Omental fat pad (tissue), 4 donors: ENCODE measurements around the gene TOP3A. TPM values are rescaled to one million over a fixed set of nuclear protein-coding genes. Genes with fewer than 3 reads are reported as not detected.

ENCODE experiments used
- ATAC-seq: fragments of 150-250 bp; one replicate; pipeline ENCODE4 v1.9.1; 2016; ENCODE audit warnings: mild to moderate bottlenecking, moderate library complexity; ENCODE audit not compliant: low FRiP score
- DNase-seq: peaks from one replicate; pipeline ENCODE4 v3.0.0-alpha.2; 2019; ENCODE audit warnings: low spot score
- CTCF ChIP-seq, 3 donors: fragments of 450-650 bp; IDR thresholded peaks; one replicate each; pipeline ENCODE4 v1.5.1; 2016 to 2017; ENCODE audit warnings: antibody characterized with exemption in 3 of 3, mild to moderate bottlenecking in 3 of 3, moderate library complexity in 2 of 3
- total RNA-seq, 4 donors: library from RNA; depleted of rRNA; stranded (reverse); fragments of >200 nt; gene quantifications; one replicate each; pipeline ENCODE4 v1.1.0, GENCODE V29; 2016

Gene TOP3A
- total RNA-seq, 4 donors from 2014 or later: 23.6 to 80.5 (median 47.5) TPM

DNA sequence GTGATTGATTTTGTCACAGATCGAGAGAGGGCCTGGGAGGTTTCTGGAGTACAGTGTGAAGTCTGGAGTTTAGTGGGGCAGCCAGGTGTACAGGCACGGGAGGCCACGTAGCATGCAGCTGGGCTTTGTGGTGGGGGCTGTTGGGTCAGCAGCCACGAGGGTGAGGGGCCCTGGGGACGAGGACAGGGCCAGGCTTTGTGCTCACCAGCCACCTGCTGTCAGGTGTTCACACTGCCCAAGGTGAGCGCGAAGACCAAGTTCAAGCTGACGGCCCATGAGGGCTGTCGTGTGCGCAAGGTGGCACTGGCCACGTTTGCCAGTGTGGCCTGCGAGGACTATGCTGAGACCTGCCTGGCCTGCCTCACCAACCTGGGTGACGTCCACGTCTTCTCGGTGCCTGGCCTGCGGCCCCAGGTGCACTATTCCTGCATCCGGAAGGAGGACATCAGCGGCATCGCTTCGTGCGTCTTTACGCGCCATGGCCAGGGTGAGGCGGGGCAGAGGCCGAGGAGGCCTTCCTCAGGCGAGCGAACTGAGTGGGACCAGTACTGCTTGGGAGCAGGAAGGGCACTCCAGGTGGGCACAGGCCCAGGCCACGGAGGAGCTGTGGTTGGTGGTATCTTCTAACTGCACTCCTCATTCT is 73.4 kb downstream of the TOP3A start:
- DNase-seq (no peak), ATAC-seq (no peak)
- TF ChIP-seq CTCF (IDR thresholded peaks at IDR 0.05): no peak

GRCh38 chr17:18240449-18240848 is 74.3 kb downstream of the TOP3A start:
- DNase-seq (no peak), ATAC-seq (no peak)
- no peak for TF ChIP-seq CTCF (IDR thresholded peaks at IDR 0.05)

DNA sequence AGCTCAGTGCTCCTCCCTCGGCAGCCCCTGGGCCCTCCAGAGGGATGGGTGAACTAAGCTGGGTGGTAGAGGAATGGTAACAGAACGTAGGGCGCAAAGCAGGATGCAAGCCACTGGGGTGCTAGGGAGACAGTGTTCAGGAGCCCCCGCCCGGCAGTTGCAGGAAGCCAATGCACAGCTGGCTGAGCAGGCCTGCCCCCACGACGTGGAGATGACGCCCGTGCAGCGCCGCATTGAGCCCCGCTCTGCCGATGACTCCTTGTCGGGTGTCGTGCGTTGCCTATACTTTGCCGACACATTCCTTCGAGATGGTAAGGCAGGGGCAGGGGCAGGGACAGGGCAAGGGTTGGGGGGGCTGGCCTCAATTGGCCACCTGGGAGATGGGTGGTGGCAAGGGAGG is 76.5 kb downstream of the TOP3A start:
- no peak for DNase-seq
- no peak for ATAC-seq
- no peak for TF ChIP-seq CTCF (IDR thresholded peaks at IDR 0.05)

- DNase-seq (no peak), ATAC-seq (no peak)
- no peak for TF ChIP-seq CTCF (IDR thresholded peaks at IDR 0.05)
Observed at GRCh38 chr17:18237461-18237860, 77.3 kb downstream of the TOP3A start.

GRCh38 chr17:18236494-18236893 is 78.3 kb downstream of the TOP3A start:
- ATAC-seq: no peak
- TF ChIP-seq CTCF (IDR thresholded peaks at IDR 0.05): no peak
- no peak for DNase-seq

DNA sequence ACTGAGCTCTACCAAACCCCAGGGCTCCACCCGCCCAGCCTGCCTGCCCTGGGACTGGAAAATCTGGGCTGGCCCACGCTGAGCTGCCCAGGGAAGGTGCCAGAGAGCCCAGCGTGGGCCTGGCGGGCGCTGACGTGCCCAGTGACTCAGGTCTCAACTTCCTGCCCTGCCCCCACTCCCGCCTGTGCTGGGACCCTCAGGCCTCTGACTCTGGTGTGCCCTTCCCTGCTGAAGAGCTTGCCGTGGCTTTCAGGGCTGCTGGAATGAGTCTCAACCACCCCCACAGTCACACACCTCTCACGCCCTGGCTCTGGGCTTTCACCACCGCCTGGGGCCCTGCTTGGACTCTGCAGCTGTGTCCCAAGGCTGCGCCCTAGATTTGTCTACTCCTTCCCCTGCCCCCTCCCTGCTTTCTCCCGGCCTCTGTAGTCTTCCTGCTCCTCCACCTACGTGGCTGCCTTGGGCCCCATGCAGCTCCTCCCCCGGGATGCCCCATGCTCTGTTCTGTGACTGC is 79.0 kb downstream of the TOP3A start:
- ATAC-seq: no peak
- no peak for DNase-seq
- no peak for TF ChIP-seq CTCF (IDR thresholded peaks at IDR 0.05)

DNA sequence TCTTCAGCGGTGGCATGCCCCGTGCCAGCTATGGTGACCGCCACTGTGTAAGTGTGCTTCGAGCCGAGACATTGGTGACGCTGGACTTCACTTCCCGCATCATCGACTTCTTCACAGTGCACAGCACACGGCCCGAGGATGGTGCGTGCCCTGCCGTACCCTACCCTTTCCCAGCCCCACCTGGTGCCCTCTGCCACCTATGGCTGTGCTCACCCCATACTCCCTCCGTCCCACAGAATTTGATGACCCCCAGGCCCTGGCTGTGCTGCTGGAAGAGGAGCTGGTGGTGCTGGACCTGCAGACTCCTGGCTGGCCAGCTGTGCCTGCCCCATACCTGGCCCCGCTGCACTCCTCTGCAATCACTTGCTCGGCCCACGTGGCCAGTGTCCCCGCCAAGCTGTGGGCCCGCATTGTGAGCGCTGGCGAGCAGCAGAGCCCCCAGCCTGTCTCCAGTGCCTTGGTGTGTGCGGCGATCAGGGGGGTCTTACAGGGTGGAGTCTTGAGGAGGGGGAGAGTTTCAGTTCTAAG is 79.9 kb downstream of the TOP3A start:
- DNase-seq (no peak), ATAC-seq (no peak)
- no peak for TF ChIP-seq CTCF (IDR thresholded peaks at IDR 0.05)
